Activated naive CD4-positive, alpha-beta T cell treated with anti-CD3 and anti-CD28 coated beads, Interleukin-2, amount 50 U/mL, for 16 hours (primary cell): Measurements from ENCODE around the gene ZNF683.
A peak's percentile ranks its signal among the peaks of the same experiment; 100 is the strongest.
"Not testable (repeated sequence)": the region's sequence is repeated elsewhere in the genome, so short reads cannot be mapped to it uniquely, and the experiment has no call there.

Experiments
- DNase-seq: peaks from one replicate; pipeline ENCODE4 v3.0.0-alpha.2; 2020

Gene ZNF683

GRCh38 chr1:26372611-26373010, at the start of gene ZNF683:
ZNF683 (minus strand) TSS chr1:26372750; CDS start chr1:26368571, 4,179 bp downstream.
- not testable (repeated sequence) for DNase-seq

GRCh38 chr1:26419494-26419893, 46.9 kb upstream of the ZNF683 start:
- DNase-seq: no peak

DNA sequence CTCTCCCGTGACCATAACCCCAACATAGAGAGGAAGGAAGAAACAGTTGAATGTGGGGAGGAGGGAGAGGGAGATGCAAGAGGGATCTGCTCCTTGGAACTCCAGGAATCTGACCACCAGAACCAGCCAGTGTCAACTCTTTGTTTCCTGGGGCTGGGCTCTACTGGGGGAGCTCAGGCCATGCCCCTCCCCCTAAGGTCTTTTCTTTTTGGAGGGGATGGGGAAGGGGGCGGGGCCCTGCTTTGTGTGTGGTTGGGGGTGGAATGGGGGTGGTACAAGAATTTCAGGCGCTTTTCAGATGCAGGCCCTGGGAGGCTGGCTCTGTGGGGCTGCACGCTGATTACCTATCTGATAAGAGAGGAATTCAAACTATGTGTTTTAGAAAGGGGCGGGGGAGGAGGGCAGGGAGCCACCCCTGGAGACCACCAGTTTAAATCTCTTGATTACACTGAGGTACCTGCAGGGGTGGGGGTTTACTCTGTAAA, 46.4 kb upstream of the ZNF683 start:
- DNase-seq: no peak

DNA sequence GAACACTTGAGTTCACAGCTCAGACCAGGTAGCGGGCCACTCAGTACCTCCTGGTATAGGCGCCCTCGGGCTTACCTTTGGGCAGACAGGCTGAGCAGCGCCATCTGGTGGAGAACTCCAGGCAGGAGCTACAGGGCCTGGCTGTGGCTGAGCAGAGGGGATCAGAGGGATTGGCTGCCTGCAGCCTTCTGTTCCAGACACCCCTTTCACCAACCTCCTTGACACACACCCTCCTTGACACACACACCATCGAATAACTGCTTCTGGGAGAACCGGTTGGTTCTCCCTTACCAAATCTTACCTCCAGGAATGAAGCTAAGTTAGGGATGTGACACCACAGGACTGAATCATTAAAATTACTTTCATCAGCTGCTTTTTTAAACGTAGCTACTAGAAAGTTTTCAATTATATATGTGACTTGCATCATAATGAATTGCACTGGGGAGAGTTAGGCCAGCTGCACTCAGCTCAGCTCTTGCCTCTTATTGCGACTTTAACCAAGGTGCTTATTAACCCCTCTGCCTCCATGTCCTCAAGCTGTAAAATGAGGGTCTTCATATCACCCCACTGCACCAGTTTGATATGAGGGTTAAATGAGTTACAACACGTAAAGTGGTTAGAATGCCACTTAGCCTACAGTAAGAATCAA, 44.7 kb upstream of the ZNF683 start:
- DNase-seq: peak; percentile 84

GRCh38 chr1:26413031-26413430, 40.5 kb upstream of the ZNF683 start:
- DNase-seq: no peak

- no peak for DNase-seq
These were observed 39.8 kb upstream of the ZNF683 start for GRCh38 chr1:26412180-26412840.

DNA sequence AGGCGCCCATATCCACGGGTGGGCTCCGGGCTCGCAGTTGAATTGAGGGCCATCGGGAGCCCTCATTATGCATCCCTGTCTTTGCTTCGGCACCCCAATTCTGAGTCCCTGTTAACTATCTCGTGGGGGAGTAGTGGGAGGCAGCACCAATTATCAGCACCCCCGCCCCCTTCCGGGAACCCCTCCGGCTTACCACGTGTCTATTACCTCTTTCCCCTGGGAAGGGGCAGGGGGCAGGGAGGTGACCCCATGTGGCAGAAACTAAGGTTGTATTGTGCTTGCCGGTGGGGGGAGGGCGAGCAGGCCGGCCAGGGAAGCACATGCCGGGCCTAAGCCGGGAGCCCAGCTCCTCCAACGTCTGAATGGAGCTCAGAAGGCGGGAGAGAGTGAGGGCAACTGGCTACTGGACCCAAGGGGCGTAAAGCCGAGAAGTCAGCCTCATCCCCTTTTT, 39.1 kb upstream of the ZNF683 start:
- no peak for DNase-seq

GRCh38 chr1:26410706-26411623, 38.4 kb upstream of the ZNF683 start, which contains the start of gene LIN28A:
LIN28A (plus strand) TSS chr1:26410817; CDS start chr1:26410892, 75 bp downstream.
- DNase-seq: no peak

GRCh38 chr1:26409191-26409807, 36.7 kb upstream of the ZNF683 start:
- no peak for DNase-seq

- DNase-seq: peak; percentile 74
These were observed 36.1 kb upstream of the ZNF683 start for GRCh38 chr1:26408604-26409003.

- no peak for DNase-seq
These were observed 32.8 kb upstream of the ZNF683 start for GRCh38 chr1:26405281-26405915.

- no peak for DNase-seq
These were observed 32.1 kb upstream of the ZNF683 start for GRCh38 chr1:26404641-26405040.

GRCh38 chr1:26403656-26404055, 31.1 kb upstream of the ZNF683 start:
- no peak for DNase-seq

DNA sequence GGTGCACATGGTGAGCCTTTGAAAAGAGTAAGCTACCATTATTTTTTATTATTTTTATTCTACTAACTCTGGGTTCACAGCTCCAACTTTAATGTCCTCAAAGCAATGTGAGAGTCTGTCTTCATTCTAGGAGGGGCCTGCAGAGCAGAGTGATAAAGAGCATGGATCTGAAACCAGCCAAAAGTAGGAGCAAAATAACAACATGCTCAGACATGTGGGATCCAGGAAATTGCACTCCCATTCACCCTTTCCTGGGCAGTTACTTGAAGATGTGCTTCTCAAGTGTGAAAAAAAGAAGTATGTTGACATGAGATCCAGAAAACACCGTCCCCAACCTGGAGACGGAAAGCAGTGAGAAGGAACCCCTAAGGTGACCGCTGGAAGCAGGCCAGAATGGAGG, 29.3 kb upstream of the ZNF683 start:
- DNase-seq: no peak

DNA sequence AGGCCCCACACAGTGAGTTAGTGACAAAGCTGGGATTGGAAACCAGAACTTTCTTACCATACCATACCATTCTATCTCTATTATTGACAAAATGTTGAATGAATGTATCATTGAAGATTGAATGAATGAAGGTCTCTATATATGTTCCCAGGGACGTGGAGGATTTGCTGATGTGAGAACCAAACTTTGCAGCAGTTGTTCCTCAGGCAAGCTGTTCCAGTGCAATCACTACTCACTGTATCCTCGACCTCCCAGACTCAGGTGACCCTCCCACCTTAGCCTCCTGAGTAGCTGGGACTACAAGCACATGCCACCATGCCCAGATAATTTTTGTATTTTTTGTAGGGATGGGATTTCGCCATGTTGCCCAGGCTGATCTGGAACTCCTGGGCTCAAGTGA, 26.5 kb upstream of the ZNF683 start:
- no peak for DNase-seq

GRCh38 chr1:26395754-26396153, 23.2 kb upstream of the ZNF683 start:
- no peak for DNase-seq

- no peak for DNase-seq
These were observed 18.9 kb upstream of the ZNF683 start for GRCh38 chr1:26391450-26391849.

DNA sequence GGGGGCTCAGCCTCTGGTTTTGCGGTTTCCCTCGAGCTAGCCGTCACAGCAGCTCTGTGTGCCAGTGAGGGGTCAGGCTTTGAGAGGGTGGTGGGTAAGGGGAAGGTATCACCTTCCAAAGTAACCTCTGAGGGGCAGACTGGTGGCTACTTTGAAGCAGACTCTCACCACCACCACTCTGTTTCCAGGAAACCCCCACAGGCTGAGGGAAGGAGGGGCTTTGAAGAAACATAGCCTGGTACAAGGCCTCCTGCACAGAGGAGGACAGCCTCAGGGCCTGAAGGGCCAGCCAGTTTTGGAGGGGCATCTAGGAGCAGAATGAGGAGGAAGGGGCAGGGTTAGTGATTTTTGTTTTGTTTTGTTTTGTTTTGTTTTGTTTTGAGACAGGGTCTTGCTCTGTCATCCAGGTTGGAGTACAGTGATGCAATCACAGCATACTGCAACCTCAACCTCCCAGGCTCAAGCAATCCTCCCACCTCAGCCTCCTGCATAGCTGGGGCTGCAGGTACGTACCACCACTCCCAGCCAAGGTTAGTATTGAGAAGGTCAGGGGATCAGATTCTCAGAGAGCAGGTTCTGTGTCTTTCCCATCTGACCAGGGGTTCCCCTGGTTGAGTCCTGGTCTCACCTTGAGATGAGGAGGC, 17.2 kb upstream of the ZNF683 start:
- DNase-seq: no peak

DNA sequence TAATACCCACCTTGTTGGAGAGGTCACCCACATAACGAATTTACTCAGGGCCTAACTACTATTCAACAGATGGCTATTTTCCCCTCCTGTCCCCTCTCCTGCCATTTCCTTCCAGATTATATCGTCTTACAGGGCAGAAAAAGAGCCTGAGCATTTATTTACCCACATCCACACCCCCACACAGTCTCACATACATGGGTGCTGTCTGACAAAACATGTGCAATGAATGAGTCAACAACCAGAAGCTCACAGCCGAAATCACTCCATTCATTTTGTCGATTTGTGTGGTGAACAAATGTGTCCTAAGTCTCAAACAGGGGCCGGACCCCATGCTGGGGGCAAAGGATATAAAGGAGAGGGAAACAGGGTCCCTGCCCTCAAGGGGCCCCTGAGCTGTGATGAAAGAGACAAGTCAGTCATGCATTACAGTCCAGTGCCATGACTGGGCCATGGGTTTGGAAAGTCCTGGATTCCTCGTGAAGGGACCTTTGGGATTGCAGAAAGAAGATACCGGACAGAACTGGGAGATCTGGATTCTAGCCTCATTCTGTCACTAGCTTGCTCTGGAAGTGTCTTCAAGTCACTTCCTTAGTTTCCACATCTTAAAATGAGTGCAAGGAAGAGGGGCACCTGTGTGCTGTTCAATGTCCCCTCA, 16.4 kb upstream of the ZNF683 start:
- DNase-seq: no peak

DNA sequence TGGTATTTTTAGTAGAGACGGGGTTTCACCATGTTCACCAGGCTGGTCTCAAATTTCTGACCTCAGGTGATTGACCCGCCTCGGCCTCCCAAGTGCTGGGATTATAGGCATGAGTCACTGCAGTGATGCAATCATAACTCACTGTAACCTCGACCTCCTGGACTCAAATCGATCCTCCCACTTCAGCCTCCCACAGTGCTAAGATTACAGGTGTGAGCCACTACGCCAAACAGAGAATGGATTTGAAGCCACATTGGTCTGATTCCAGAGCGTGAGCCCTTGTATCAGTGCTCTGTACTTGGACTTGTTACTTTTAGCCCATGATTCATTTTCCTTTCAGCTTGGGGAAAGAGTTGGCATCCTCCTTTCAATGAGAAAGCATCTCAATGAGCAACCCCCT, 14.9 kb upstream of the ZNF683 start:
- no peak for DNase-seq

- DNase-seq: not testable (repeated sequence)
These were observed 12.5 kb upstream of the ZNF683 start for GRCh38 chr1:26385063-26385462.
